WTC11 (cell line): Measurements from ENCODE around the gene AMBRA1. TPM values are rescaled to one million over a fixed set of nuclear protein-coding genes. Genes with fewer than 3 reads are reported as not detected.

Experiments
- ATAC-seq: fragments of 200-7000 bp; cut with Tn5 transposase; 2 replicates; pipeline ENCODE4 v1.10.0; 2021; ENCODE audit warnings: mild to moderate bottlenecking, moderate library complexity
- CTCF ChIA-PET: fragments of 300-600 bp; sonication (Branson Sonifier 250); formaldehyde crosslinking; loops from one replicate; lab custom pipeline; 2021; ENCODE audit warnings: antibody characterized with exemption; lab: Charles Lee
- POLR2A ChIA-PET: fragments of 350-600 bp; sonication (Branson Sonifier 250); formaldehyde crosslinking; loops from one replicate; lab custom pipeline; 2021; ENCODE audit warnings: antibody characterized with exemption; lab: Charles Lee
- DNase-seq: peaks from one replicate; pipeline ENCODE4 v3.0.0; 2021; ENCODE audit warnings: low spot score
- H3K27ac Mint-ChIP-seq: 2 replicates; pipeline ENCODE4 v1.8.0; 2021; ENCODE audit warnings: mixed read lengths
- H3K27me3 Mint-ChIP-seq: 2 replicates; pipeline ENCODE4 v1.8.0; 2021; ENCODE audit warnings: low read depth, mild to moderate bottlenecking, moderate library complexity, mixed read lengths
- H3K36me3 Mint-ChIP-seq: 2 replicates; pipeline ENCODE4 v1.8.0; 2021; ENCODE audit warnings: mixed read lengths
- H3K4me1 Mint-ChIP-seq: 2 replicates; pipeline ENCODE4 v1.8.0; 2022; ENCODE audit warnings: mixed read lengths
- H3K4me3 Mint-ChIP-seq: 2 replicates; pipeline ENCODE4 v1.8.0; 2021; ENCODE audit warnings: mild to moderate bottlenecking, moderate library complexity, mixed read lengths
- H3K9me3 Mint-ChIP-seq: 2 replicates; pipeline ENCODE4 v1.8.0; 2021; ENCODE audit warnings: mixed read lengths
- ATF1 ChIP-seq: sonication (generic); formaldehyde crosslinking; IDR thresholded peaks from 2 replicates; pipeline ENCODE4 v1.8.1; 2023; ENCODE audit warnings: mild to moderate bottlenecking, moderate library complexity, missing genetic modification reagents
- ETV6 ChIP-seq: sonication (generic); formaldehyde crosslinking; IDR thresholded peaks from 2 replicates; pipeline ENCODE4 v1.8.1; 2022; ENCODE audit warnings: mild to moderate bottlenecking, missing genetic modification reagents
- GABPB1 ChIP-seq: sonication (generic); formaldehyde crosslinking; IDR thresholded peaks from 2 replicates; pipeline ENCODE4 v1.8.1; 2023; ENCODE audit warnings: mild to moderate bottlenecking, missing genetic modification reagents
- GRHL2 ChIP-seq: fragments of 250-450 bp; sonication (Bioruptor Pico); IDR thresholded peaks from 2 replicates; pipeline ENCODE4 v1.8.0; 2022; ENCODE audit warnings: mild to moderate bottlenecking, moderate library complexity; ENCODE audit not compliant: insufficient replicate concordance, severe bottlenecking
- JUN ChIP-seq: sonication (generic); formaldehyde crosslinking; IDR thresholded peaks from 2 replicates; pipeline ENCODE4 v1.8.0; 2023; ENCODE audit warnings: mild to moderate bottlenecking, missing genetic modification reagents
- NR2C2 ChIP-seq: sonication (generic); formaldehyde crosslinking; IDR thresholded peaks from 2 replicates; pipeline ENCODE4 v1.8.0; 2022; ENCODE audit warnings: mild to moderate bottlenecking, missing genetic modification reagents
- OVOL2 ChIP-seq: fragments of 250-450 bp; sonication (Bioruptor Pico); IDR thresholded peaks from 2 replicates; pipeline ENCODE4 v1.9.0; 2021; ENCODE audit warnings: mild to moderate bottlenecking, borderline replicate concordance
- SMAD3 ChIP-seq: sonication (generic); formaldehyde crosslinking; IDR thresholded peaks from 2 replicates; pipeline ENCODE4 v1.8.0; 2022; ENCODE audit warnings: missing genetic modification reagents, mild to moderate bottlenecking, borderline replicate concordance
- SMAD4 ChIP-seq: sonication (generic); formaldehyde crosslinking; IDR thresholded peaks from 2 replicates; pipeline ENCODE4 v1.8.0; 2022; ENCODE audit warnings: mild to moderate bottlenecking, missing genetic modification reagents
- SP1 ChIP-seq: sonication (generic); formaldehyde crosslinking; conservative IDR thresholded peaks from 2 replicates; pipeline ENCODE4 v1.8.1; 2022; ENCODE audit warnings: missing genetic modification reagents
- TEAD1 ChIP-seq: sonication (generic); formaldehyde crosslinking; IDR thresholded peaks from 2 replicates; pipeline ENCODE4 v1.8.0; 2022; ENCODE audit warnings: mild to moderate bottlenecking, missing genetic modification reagents
- ZNF121 ChIP-seq: sonication (generic); formaldehyde crosslinking; IDR thresholded peaks from 2 replicates; pipeline ENCODE4 v1.8.0; 2023; ENCODE audit warnings: missing genetic modification reagents
- ZNF219 ChIP-seq: sonication (generic); formaldehyde crosslinking; IDR thresholded peaks from 2 replicates; pipeline ENCODE4 v1.8.0; 2023; ENCODE audit warnings: missing genetic modification reagents, mild to moderate bottlenecking, borderline replicate concordance
- ZNF671 ChIP-seq: fragments of 250-450 bp; sonication (Bioruptor Pico); IDR thresholded peaks from 2 replicates; pipeline ENCODE4 v1.8.0; 2021; ENCODE audit warnings: mild to moderate bottlenecking
- total RNA-seq: library from RNA; stranded (reverse); gene quantifications from 3 replicates; pipeline ENCODE4 v1.2.3, GENCODE V29; 2021
- TF ChIP-seq, protein P1 (sequence below): sonication (generic); formaldehyde crosslinking; IDR thresholded peaks from 2 replicates; pipeline ENCODE4 v1.8.0; 2023; ENCODE audit warnings: missing genetic modification reagents
- TF ChIP-seq, protein P2 (sequence below): sonication (generic); formaldehyde crosslinking; IDR thresholded peaks from 2 replicates; pipeline ENCODE4 v1.8.1; 2023; ENCODE audit warnings: mild to moderate bottlenecking, missing genetic modification reagents, moderate library complexity
- TF ChIP-seq, protein P3 (sequence below): sonication (generic); formaldehyde crosslinking; IDR thresholded peaks from 2 replicates; pipeline ENCODE4 v1.8.1; 2022; ENCODE audit warnings: low read depth, missing genetic modification reagents, borderline replicate concordance
- TF ChIP-seq, protein P4 (sequence below): sonication (generic); formaldehyde crosslinking; IDR thresholded peaks from 2 replicates; pipeline ENCODE4 v1.8.1; 2022; ENCODE audit warnings: missing genetic modification reagents, borderline replicate concordance
- TF ChIP-seq, protein P5 (sequence below): sonication (generic); formaldehyde crosslinking; IDR thresholded peaks from 2 replicates; pipeline ENCODE4 v1.8.1; 2022; ENCODE audit warnings: mild to moderate bottlenecking, moderate library complexity, missing genetic modification reagents
- TF ChIP-seq, protein P6 (sequence below): sonication (generic); formaldehyde crosslinking; IDR thresholded peaks from 2 replicates; pipeline ENCODE4 v1.8.1; 2023; ENCODE audit warnings: mild to moderate bottlenecking, moderate library complexity, missing genetic modification reagents
- TF ChIP-seq, protein P7 (sequence below): fragments of 250-450 bp; sonication (Bioruptor Pico); IDR thresholded peaks from 2 replicates; pipeline ENCODE4 v1.8.0; 2021; ENCODE audit warnings: mild to moderate bottlenecking
- TF ChIP-seq, protein P8 (sequence below): fragments of 250-450 bp; sonication (Bioruptor Pico); IDR thresholded peaks from 2 replicates; pipeline ENCODE4 v1.9.0; 2021; ENCODE audit warnings: mild to moderate bottlenecking
- TF ChIP-seq, protein P9 (sequence below): fragments of 250-450 bp; sonication (Bioruptor Pico); conservative IDR thresholded peaks from 2 replicates; pipeline ENCODE4 v1.9.0; 2021; ENCODE audit warnings: mild to moderate bottlenecking

Gene AMBRA1
- total RNA-seq, 1 experiment from 2014 or later, result 35.0 TPM

DNA sequence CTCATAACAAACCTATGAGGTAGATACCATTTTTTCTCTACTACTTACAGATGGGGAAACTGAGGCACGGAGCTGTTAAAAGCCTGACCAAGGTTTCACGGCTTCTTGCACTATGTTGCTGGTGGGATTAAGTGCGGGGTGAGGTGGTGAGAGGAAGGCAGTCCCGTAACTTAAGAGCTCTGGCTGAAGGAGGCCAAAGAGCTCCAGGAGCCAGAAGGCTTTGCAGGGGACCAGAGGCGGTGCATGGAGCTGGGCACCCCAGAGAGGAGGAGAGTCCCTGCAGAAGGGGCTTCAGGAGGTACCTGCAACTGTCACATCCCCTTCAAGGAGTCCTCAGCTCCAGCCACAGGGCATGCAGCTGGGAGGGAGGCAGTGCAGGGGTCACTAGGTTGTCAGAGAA lies 206.4 kb downstream of the AMBRA1 start (continued):
- TF ChIP-seq SP1 (CRISPR knock-in tag) (no peak), SMAD3 (CRISPR knock-in tag) (no peak), JUN (no peak), ATF1 (CRISPR knock-in tag) (no peak)
- TF ChIP-seq, protein P1, sequence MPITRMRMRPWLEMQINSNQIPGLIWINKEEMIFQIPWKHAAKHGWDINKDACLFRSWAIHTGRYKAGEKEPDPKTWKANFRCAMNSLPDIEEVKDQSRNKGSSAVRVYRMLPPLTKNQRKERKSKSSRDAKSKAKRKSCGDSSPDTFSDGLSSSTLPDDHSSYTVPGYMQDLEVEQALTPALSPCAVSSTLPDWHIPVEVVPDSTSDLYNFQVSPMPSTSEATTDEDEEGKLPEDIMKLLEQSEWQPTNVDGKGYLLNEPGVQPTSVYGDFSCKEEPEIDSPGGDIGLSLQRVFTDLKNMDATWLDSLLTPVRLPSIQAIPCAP, result no peak
- TF ChIP-seq, protein P2, sequence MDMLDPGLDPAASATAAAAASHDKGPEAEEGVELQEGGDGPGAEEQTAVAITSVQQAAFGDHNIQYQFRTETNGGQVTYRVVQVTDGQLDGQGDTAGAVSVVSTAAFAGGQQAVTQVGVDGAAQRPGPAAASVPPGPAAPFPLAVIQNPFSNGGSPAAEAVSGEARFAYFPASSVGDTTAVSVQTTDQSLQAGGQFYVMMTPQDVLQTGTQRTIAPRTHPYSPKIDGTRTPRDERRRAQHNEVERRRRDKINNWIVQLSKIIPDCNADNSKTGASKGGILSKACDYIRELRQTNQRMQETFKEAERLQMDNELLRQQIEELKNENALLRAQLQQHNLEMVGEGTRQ (CRISPR knock-in tag), result no peak
- TF ChIP-seq, all 79 proteins: peak for 0

DNA sequence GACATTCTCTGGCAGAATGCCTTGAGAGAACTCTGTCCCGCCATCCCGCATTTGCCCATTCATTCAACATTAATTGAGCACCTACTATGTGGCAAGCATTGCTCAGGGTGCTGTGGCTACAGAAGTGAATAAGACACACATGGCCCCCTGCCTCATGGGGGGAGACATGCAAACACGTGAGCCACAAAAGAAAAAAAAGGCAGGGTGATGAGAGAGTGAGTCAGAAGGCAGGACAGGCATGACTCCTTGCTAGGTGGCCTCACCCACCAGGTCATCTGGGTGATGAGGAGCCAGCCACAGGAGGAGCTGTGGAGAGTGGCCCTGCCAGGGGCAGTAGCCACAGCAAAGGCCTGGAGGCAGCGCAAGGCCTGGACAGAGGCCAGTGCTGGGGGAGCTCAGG lies 207.1 kb downstream of the AMBRA1 start:
- ChIA-PET CTCF (interaction anchor here (1.5 to 2.8 kb wide), 2 partner anchors 35 to 143 kb away, joined by 6 to 12 read pairs; no protein-coding TSS in a partner anchor), POLR2A (no interaction called here)
- ATAC-seq (no peak), DNase-seq (no peak)
- Mint-ChIP-seq H3K9me3 (no peaks in the 10 kb centered on the region), H3K27me3 (peaks cover 53% of the 10 kb centered on the region), H3K4me1 (peaks cover 33% of the 10 kb centered on the region), H3K4me3 (no peak overlapping the region), H3K36me3 (no peaks in the 10 kb centered on the region), H3K27ac (no peak overlapping the region)
- TF ChIP-seq, protein P3, sequence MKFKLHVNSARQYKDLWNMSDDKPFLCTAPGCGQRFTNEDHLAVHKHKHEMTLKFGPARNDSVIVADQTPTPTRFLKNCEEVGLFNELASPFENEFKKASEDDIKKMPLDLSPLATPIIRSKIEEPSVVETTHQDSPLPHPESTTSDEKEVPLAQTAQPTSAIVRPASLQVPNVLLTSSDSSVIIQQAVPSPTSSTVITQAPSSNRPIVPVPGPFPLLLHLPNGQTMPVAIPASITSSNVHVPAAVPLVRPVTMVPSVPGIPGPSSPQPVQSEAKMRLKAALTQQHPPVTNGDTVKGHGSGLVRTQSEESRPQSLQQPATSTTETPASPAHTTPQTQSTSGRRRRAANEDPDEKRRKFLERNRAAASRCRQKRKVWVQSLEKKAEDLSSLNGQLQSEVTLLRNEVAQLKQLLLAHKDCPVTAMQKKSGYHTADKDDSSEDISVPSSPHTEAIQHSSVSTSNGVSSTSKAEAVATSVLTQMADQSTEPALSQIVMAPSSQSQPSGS (CRISPR knock-in tag), result no peak
- TF ChIP-seq GRHL2 (no peak), OVOL2 (CRISPR knock-in tag) (no peak), NR2C2 (CRISPR knock-in tag) (no peak), ZNF671 (CRISPR knock-in tag) (no peak), SMAD4 (no peak), ZNF219 (CRISPR knock-in tag) (no peak), ETV6 (CRISPR knock-in tag) (no peak), GABPB1 (no peak), ZNF121 (no peak), TEAD1 (CRISPR knock-in tag) (no peak)
- TF ChIP-seq, protein P4, sequence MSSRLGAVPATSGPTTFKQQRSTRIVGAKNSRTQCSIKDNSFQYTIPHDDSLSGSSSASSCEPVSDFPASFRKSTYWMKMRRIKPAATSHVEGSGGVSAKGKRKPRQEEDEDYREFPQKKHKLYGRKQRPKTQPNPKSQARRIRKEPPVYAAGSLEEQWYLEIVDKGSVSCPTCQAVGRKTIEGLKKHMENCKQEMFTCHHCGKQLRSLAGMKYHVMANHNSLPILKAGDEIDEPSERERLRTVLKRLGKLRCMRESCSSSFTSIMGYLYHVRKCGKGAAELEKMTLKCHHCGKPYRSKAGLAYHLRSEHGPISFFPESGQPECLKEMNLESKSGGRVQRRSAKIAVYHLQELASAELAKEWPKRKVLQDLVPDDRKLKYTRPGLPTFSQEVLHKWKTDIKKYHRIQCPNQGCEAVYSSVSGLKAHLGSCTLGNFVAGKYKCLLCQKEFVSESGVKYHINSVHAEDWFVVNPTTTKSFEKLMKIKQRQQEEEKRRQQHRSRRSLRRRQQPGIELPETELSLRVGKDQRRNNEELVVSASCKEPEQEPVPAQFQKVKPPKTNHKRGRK (CRISPR knock-in tag), result no peak
- TF ChIP-seq, protein P5, sequence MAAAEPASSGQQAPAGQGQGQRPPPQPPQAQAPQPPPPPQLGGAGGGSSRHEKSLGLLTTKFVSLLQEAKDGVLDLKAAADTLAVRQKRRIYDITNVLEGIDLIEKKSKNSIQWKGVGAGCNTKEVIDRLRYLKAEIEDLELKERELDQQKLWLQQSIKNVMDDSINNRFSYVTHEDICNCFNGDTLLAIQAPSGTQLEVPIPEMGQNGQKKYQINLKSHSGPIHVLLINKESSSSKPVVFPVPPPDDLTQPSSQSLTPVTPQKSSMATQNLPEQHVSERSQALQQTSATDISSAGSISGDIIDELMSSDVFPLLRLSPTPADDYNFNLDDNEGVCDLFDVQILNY (CRISPR knock-in tag), result no peak
- TF ChIP-seq, protein P6, sequence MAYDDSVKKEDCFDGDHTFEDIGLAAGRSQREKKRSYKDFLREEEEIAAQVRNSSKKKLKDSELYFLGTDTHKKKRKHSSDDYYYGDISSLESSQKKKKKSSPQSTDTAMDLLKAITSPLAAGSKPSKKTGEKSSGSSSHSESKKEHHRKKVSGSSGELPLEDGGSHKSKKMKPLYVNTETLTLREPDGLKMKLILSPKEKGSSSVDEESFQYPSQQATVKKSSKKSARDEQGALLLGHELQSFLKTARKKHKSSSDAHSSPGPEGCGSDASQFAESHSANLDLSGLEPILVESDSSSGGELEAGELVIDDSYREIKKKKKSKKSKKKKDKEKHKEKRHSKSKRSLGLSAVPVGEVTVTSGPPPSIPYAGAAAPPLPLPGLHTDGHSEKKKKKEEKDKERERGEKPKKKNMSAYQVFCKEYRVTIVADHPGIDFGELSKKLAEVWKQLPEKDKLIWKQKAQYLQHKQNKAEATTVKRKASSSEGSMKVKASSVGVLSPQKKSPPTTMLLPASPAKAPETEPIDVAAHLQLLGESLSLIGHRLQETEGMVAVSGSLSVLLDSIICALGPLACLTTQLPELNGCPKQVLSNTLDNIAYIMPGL (CRISPR knock-in tag), result no peak
- TF ChIP-seq, protein P7, sequence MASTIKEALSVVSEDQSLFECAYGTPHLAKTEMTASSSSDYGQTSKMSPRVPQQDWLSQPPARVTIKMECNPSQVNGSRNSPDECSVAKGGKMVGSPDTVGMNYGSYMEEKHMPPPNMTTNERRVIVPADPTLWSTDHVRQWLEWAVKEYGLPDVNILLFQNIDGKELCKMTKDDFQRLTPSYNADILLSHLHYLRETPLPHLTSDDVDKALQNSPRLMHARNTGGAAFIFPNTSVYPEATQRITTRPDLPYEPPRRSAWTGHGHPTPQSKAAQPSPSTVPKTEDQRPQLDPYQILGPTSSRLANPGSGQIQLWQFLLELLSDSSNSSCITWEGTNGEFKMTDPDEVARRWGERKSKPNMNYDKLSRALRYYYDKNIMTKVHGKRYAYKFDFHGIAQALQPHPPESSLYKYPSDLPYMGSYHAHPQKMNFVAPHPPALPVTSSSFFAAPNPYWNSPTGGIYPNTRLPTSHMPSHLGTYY (CRISPR knock-in tag), result no peak
- TF ChIP-seq, protein P8, sequence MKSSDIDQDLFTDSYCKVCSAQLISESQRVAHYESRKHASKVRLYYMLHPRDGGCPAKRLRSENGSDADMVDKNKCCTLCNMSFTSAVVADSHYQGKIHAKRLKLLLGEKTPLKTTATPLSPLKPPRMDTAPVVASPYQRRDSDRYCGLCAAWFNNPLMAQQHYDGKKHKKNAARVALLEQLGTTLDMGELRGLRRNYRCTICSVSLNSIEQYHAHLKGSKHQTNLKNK (CRISPR knock-in tag), result no peak
- TF ChIP-seq, protein P9, sequence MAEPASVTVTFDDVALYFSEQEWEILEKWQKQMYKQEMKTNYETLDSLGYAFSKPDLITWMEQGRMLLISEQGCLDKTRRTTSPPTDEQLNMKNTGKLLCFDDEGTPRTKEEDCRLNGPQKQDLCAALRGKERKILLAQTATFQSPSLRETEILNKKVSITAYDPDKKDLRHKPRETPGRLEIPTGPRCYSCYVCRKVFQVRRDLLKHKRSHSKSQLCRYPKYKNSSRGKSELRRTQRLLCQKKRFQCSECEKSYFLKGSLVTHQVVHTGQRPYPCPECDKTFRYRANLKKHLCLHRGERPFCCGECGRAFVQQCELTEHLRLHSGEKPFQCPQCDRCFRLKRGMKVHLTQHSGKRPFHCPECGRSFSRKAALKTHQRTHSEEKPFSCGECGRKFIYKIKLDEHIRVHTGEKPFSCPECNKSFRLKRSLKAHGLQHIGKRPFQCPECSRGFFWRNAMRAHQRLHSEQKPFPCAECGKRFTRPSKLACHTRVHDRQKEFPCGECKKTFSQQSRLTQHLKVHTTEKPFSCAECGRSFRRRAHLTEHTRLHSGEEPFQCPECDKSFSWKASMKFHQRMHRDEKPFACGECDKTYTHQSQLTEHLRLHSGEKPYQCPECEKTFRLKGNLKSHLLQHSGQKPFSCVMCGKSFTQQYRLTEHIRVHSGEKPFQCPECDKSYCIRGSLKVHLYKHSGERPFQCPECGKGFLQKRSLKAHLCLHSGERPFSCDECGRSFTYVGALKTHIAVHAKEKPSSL (CRISPR knock-in tag), result no peak
